ENCODE measurements around the gene TRIM4. TPM values are rescaled to one million over a fixed set of nuclear protein-coding genes. Genes with fewer than 3 reads are reported as not detected.
"Not testable (repeated sequence)": the region's sequence is repeated elsewhere in the genome, so short reads cannot be mapped to it uniquely, and the experiment has no call there.

Gene TRIM4
- 5.8 TPM for total RNA-seq (ENCODE audit: unreplicated experiment)
- long read RNA-seq, partial matches to known transcripts: 0 of 4 reads
- long read RNA-seq, other reads (novel, unspliced or antisense): 0 of 4 reads

DNA sequence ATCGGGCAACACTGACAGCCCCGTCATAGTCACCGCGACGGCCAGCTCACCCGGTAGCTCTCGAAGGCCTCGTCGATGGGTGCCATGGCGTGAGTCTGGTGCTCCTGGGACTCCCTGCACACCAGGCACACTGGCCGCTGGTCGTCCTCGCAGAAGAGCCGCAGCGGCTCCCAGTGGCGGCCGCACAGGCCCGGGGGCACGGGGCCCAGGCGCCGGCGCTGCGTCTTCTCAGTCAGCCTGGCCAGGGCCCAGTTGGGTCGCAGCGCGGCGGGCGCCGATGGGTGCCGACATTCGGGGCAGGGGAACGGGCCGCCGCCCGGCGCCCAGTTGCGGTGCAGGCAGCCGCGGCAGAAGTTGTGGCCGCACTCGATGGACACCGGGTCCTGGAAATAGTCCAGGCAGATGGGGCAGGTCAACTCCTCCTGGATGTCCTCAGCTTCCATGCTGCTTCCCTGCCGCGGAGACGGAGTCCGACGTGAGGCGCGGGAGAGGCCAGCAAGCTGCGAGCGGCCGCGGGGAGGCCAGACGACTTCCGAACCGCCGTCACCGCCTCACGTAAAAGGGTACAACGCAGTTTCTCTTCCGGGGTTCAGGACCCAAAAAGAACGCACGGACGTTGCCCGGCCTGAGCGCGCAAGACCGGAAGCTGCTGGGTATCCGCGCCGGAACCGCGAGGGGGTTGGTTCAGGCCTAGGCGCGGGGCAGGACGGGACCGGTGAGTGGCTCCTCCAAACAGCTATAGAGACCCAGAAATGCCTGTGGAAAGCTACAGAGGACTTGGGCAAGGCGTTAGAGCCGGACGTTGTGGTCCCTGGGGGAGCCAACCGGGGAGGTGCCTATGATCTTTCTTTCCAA lies at the start of gene TRIM4:
TRIM4 (minus strand) TSS at position 572 of the 855 bp plus-strand sequence; CDS start at position 443, 129 bp downstream.
- Mint-ChIP-seq H3K27me3 (ENCODE audit: unreplicated experiment) (peaks cover 6% of the 10 kb centered on the region), H3K4me3 (ENCODE audit: unreplicated experiment) (peak within 1 kb of the TSS; percentile 88), H3K9me3 (ENCODE audit: unreplicated experiment) (peaks cover 4% of the 10 kb centered on the region), H3K36me3 (ENCODE audit: low read depth, unreplicated experiment) (peaks cover 20% of the 10 kb centered on the region), H3K4me1 (ENCODE audit: unreplicated experiment) (peaks cover 6% of the 10 kb centered on the region), H3K27ac (ENCODE audit: unreplicated experiment) (peak within 1 kb of the TSS; percentile 54)
- no peak for TF ChIP-seq CTCF (IDR thresholded peaks at IDR 0.05; ENCODE audit: unreplicated experiment)
- DNase-seq (ENCODE audit: low spot score): peak; percentile 13

GRCh38 chr7:99958564-99959227 lies 39.4 kb upstream of the TRIM4 start:
- no peak for DNase-seq (ENCODE audit: low spot score)
- Mint-ChIP-seq H3K4me3 (ENCODE audit: unreplicated experiment) (no peak overlapping the region), H3K27ac (ENCODE audit: unreplicated experiment) (no peak overlapping the region), H3K9me3 (ENCODE audit: unreplicated experiment) (no peaks in the 10 kb centered on the region), H3K4me1 (ENCODE audit: unreplicated experiment) (no peaks in the 10 kb centered on the region), H3K27me3 (ENCODE audit: unreplicated experiment) (no peaks in the 10 kb centered on the region), H3K36me3 (ENCODE audit: low read depth, unreplicated experiment) (no peaks in the 10 kb centered on the region)
- TF ChIP-seq CTCF (IDR thresholded peaks at IDR 0.05; ENCODE audit: unreplicated experiment): no peak

DNA sequence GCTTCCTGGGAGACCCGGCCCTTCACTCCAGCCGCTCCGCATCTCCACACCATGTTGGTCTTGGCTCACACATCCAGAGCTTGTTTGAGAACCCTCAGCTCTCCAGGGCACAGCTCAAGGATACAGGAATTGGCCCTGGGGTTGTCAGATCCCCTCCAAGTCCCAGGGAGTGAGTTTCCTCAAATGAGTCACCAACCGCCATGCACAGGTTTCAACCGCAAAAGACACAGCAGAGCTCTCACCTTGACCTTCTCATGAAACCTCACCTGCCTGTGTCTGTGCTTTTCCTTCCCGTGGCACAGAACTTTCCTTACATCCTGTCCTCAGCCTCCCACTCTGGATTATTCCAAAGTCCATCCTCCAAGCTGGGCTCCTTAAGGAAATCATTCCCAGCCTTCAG lies 35.9 kb upstream of the TRIM4 start:
- TF ChIP-seq CTCF (IDR thresholded peaks at IDR 0.05; ENCODE audit: unreplicated experiment): no peak
- Mint-ChIP-seq H3K9me3 (ENCODE audit: unreplicated experiment) (peaks cover 7% of the 10 kb centered on the region), H3K36me3 (ENCODE audit: low read depth, unreplicated experiment) (no peaks in the 10 kb centered on the region), H3K27me3 (ENCODE audit: unreplicated experiment) (no peaks in the 10 kb centered on the region), H3K4me3 (ENCODE audit: unreplicated experiment) (no peak overlapping the region), H3K4me1 (ENCODE audit: unreplicated experiment) (no peaks in the 10 kb centered on the region), H3K27ac (ENCODE audit: unreplicated experiment) (no peak overlapping the region)
- DNase-seq (ENCODE audit: low spot score): no peak

DNA sequence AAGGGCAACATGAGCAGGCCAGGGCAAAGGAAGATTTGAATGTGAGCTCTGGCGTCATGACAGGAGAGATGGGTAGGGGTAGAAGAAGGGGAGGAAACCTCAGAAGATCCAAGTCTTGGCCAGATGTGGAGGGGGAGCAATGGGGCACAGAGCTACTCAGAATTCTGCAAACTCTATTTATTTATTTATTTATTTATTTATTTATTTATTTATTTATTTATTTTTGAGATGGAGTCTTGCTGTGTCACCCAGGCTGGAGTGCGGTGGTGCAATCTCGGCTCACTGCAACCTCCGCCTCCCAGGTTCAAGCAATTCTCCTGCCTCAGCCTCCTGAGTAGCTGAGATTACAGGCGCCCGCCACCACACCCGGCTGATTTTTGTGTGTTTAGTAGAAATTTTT lies 35.3 kb upstream of the TRIM4 start:
- H3K9me3 Mint-ChIP-seq (ENCODE audit: unreplicated experiment); H3K27ac Mint-ChIP-seq (ENCODE audit: unreplicated experiment); DNase-seq (ENCODE audit: low spot score); H3K4me3 Mint-ChIP-seq (ENCODE audit: unreplicated experiment); H3K27me3 Mint-ChIP-seq (ENCODE audit: unreplicated experiment); H3K4me1 Mint-ChIP-seq (ENCODE audit: unreplicated experiment); H3K36me3 Mint-ChIP-seq (ENCODE audit: low read depth, unreplicated experiment): not testable (repeated sequence)

DNA sequence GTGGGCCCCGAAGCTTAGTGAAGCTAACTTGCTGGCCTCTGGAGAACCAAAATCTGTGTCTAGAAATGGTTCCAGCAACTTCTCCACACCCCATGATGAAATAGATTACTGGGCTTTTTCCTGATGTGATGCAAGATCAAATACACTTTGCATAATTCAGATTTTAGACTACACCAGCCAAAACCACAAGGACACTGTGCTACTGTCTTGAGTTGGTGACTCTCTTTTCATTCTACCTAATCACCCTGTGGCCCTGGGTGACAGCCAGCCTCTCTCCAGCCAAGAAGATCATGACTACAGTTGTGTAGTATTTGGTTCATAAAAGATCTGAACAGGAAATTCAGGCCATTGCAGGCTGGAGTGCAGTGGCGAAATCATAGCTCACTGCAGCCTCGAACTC lies 34.3 kb upstream of the TRIM4 start:
- no peak overlapping the region for H3K27ac Mint-ChIP-seq (ENCODE audit: unreplicated experiment)
- H3K4me3 Mint-ChIP-seq (ENCODE audit: unreplicated experiment): no peak overlapping the region
- no peaks in the 10 kb centered on the region for H3K4me1 Mint-ChIP-seq (ENCODE audit: unreplicated experiment)
- peaks cover 5% of the 10 kb centered on the region for H3K36me3 Mint-ChIP-seq (ENCODE audit: low read depth, unreplicated experiment)
- H3K9me3 Mint-ChIP-seq (ENCODE audit: unreplicated experiment): peaks cover 11% of the 10 kb centered on the region
- TF ChIP-seq CTCF (IDR thresholded peaks at IDR 0.05; ENCODE audit: unreplicated experiment): no peak
- no peaks in the 10 kb centered on the region for H3K27me3 Mint-ChIP-seq (ENCODE audit: unreplicated experiment)
- no peak for DNase-seq (ENCODE audit: low spot score)

- not testable (repeated sequence) for H3K4me3 Mint-ChIP-seq (ENCODE audit: unreplicated experiment)
Observed at GRCh38 chr7:99952649-99953048, 33.3 kb upstream of the TRIM4 start.

GRCh38 chr7:99950819-99951218 lies 31.5 kb upstream of the TRIM4 start:
- DNase-seq (ENCODE audit: low spot score); H3K27me3 Mint-ChIP-seq (ENCODE audit: unreplicated experiment); H3K27ac Mint-ChIP-seq (ENCODE audit: unreplicated experiment); H3K4me3 Mint-ChIP-seq (ENCODE audit: unreplicated experiment); H3K4me1 Mint-ChIP-seq (ENCODE audit: unreplicated experiment); H3K36me3 Mint-ChIP-seq (ENCODE audit: low read depth, unreplicated experiment): not testable (repeated sequence)
- peaks cover 11% of the 10 kb centered on the region for H3K9me3 Mint-ChIP-seq (ENCODE audit: unreplicated experiment)

More at GRCh38 chr7:99952649-99953048, 33.3 kb upstream of the TRIM4 start:
- not testable (repeated sequence) for DNase-seq (ENCODE audit: low spot score); H3K36me3 Mint-ChIP-seq (ENCODE audit: low read depth, unreplicated experiment); H3K4me1 Mint-ChIP-seq (ENCODE audit: unreplicated experiment); H3K27me3 Mint-ChIP-seq (ENCODE audit: unreplicated experiment); H3K27ac Mint-ChIP-seq (ENCODE audit: unreplicated experiment)
- peaks cover 11% of the 10 kb centered on the region for H3K9me3 Mint-ChIP-seq (ENCODE audit: unreplicated experiment)

Measured in endothelial cell (in vitro differentiated cells).